ENCODE measurements around the gene FOXN4. TPM values are rescaled to one million over a fixed set of nuclear protein-coding genes. Genes with fewer than 3 reads are reported as not detected.

FOXN4 gene
- total and polyA plus RNA-seq, 2 experiments from 2014 or later: 0.15 to 2.5 TPM

GRCh38 chr12:109287811-109288469 is 21.1 kb downstream of the FOXN4 start:
- Histone ChIP-seq H3K27me3 (no peaks in the 10 kb centered on the region), H3K9me3 (ENCODE audit: low read depth) (no peaks in the 10 kb centered on the region), H3K36me3 (no peaks in the 10 kb centered on the region), H3K4me3 (no peak overlapping the region), H3K27ac (no peak overlapping the region), H3K4me1 (ENCODE audit: low read depth) (peaks cover 6% of the 10 kb centered on the region)
- TF ChIP-seq, protein P1, sequence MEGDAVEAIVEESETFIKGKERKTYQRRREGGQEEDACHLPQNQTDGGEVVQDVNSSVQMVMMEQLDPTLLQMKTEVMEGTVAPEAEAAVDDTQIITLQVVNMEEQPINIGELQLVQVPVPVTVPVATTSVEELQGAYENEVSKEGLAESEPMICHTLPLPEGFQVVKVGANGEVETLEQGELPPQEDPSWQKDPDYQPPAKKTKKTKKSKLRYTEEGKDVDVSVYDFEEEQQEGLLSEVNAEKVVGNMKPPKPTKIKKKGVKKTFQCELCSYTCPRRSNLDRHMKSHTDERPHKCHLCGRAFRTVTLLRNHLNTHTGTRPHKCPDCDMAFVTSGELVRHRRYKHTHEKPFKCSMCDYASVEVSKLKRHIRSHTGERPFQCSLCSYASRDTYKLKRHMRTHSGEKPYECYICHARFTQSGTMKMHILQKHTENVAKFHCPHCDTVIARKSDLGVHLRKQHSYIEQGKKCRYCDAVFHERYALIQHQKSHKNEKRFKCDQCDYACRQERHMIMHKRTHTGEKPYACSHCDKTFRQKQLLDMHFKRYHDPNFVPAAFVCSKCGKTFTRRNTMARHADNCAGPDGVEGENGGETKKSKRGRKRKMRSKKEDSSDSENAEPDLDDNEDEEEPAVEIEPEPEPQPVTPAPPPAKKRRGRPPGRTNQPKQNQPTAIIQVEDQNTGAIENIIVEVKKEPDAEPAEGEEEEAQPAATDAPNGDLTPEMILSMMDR (IDR thresholded peaks at IDR 0.05; ENCODE audit: low read depth, low read length): no peak
- DNase-seq (ENCODE audit: low read depth in 1 of 2, low spot score in 1 of 2): no peak

- Histone ChIP-seq H3K36me3 (no peaks in the 10 kb centered on the region), H3K27me3 (no peaks in the 10 kb centered on the region), H3K9me3 (ENCODE audit: low read depth) (no peaks in the 10 kb centered on the region), H3K4me1 (ENCODE audit: low read depth) (peaks cover 6% of the 10 kb centered on the region), H3K4me3 (no peak overlapping the region), H3K27ac (no peak overlapping the region)
- TF ChIP-seq, protein P1 (IDR thresholded peaks at IDR 0.05; ENCODE audit: low read depth, low read length): no peak
- DNase-seq (ENCODE audit: low read depth in 1 of 2, low spot score in 1 of 2): no peak
Measured at GRCh38 chr12:109287181-109287580, 21.9 kb downstream of the FOXN4 start.

DNA sequence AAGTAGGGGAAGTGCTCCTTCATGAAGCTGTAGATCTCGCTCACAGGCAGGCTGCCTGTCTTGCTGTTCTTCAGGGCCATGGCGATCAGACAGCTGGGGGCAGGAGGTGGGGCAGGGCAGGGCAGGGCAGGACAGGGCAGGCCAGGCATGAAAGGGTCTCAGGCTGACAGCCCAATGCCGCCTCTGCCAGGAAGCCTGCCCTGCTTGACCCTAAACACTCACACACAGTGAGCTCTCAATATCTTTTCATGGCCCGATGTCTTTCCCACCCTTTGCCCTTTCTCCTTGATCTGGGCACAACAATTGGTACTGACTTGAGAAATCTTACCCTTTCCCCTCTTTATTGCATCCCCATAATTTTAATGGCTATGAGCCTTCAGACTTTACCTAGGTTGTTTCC is 22.4 kb downstream of the FOXN4 start:
- Histone ChIP-seq H3K4me3 (no peak overlapping the region), H3K4me1 (ENCODE audit: low read depth) (peaks cover 1% of the 10 kb centered on the region), H3K9me3 (ENCODE audit: low read depth) (no peaks in the 10 kb centered on the region), H3K27me3 (no peaks in the 10 kb centered on the region), H3K27ac (no peak overlapping the region), H3K36me3 (no peaks in the 10 kb centered on the region)
- no peak for DNase-seq (ENCODE audit: low read depth in 1 of 2, low spot score in 1 of 2)
- TF ChIP-seq, protein P1 (IDR thresholded peaks at IDR 0.05; ENCODE audit: low read depth, low read length): no peak

GRCh38 chr12:109286252-109286651 is 22.8 kb downstream of the FOXN4 start:
- H3K27ac ChIP-seq: no peak overlapping the region
- H3K36me3 ChIP-seq: no peaks in the 10 kb centered on the region
- no peak overlapping the region for H3K4me3 ChIP-seq
- no peaks in the 10 kb centered on the region for H3K4me1 ChIP-seq (ENCODE audit: low read depth)
- TF ChIP-seq, protein P1 (IDR thresholded peaks at IDR 0.05; ENCODE audit: low read depth, low read length): no peak
- H3K9me3 ChIP-seq (ENCODE audit: low read depth): no peaks in the 10 kb centered on the region
- DNase-seq (ENCODE audit: low read depth in 1 of 2, low spot score in 1 of 2): no peak
- no peaks in the 10 kb centered on the region for H3K27me3 ChIP-seq

GRCh38 chr12:109284392-109284791 is 24.7 kb downstream of the FOXN4 start:
- no peak for DNase-seq (ENCODE audit: low read depth in 1 of 2, low spot score in 1 of 2)
- no peaks in the 10 kb centered on the region for H3K4me1 ChIP-seq (ENCODE audit: low read depth)
- H3K9me3 ChIP-seq (ENCODE audit: low read depth): no peaks in the 10 kb centered on the region
- no peak overlapping the region for H3K4me3 ChIP-seq
- TF ChIP-seq, protein P1 (IDR thresholded peaks at IDR 0.05; ENCODE audit: low read depth, low read length): no peak
- no peak overlapping the region for H3K27ac ChIP-seq
- H3K36me3 ChIP-seq: no peaks in the 10 kb centered on the region
- H3K27me3 ChIP-seq: no peaks in the 10 kb centered on the region
